ENCODE results near the gene PRIMA1. TPM values are rescaled to one million over a fixed set of nuclear protein-coding genes. Genes with fewer than 3 reads are reported as not detected.

The PRIMA1 gene, protein sequence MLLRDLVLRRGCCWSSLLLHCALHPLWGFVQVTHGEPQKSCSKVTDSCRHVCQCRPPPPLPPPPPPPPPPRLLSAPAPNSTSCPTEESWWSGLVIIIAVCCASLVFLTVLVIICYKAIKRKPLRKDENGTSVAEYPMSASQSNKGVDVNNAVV
- total RNA-seq, result not detected in 2 replicates

DNA sequence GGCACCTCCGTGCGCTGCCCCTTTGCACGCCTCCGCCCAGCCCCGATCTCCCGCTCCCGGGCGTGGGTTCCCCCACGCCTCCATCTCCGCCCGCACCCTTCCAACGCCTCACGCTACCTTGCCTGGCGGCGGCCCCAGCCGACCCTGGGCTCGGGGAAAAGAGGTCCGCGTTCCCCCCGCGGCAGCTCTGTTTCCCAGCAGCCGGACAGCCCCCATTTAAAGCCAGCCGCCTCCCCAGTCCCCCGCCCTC, at the start of gene PRIMA1:
TSS of gene PRIMA1 (minus strand) at position 193 of the 250 bp plus-strand sequence. CDS start 767 bp downstream, outside the sequence.

Other genes starting within 250 kb of the PRIMA1 start
- gene FAM181A, start 138.9 kb upstream of the PRIMA1 start, total RNA-seq, result not detected in 2 replicates
- gene ASB2, start 188.1 kb upstream of the PRIMA1 start, total RNA-seq, result not detected in 2 replicates
- gene CCDC197, start 208.8 kb upstream of the PRIMA1 start, total RNA-seq, result not detected in 2 replicates
- gene OTUB2, start 237.9 kb upstream of the PRIMA1 start, total RNA-seq, result 1.5 and 2.3 TPM in 2 replicates